ENCODE results near the gene ITPR2. TPM values are rescaled to one million over a fixed set of nuclear protein-coding genes. Genes with fewer than 3 reads are reported as not detected.

ITPR2 gene
- total and polyA plus RNA-seq, 2 of the 13 experiments (the other 11 are each of a cell fraction or from before 2014, with no cell fraction given), result 31.9 to 81.9 TPM

DNA sequence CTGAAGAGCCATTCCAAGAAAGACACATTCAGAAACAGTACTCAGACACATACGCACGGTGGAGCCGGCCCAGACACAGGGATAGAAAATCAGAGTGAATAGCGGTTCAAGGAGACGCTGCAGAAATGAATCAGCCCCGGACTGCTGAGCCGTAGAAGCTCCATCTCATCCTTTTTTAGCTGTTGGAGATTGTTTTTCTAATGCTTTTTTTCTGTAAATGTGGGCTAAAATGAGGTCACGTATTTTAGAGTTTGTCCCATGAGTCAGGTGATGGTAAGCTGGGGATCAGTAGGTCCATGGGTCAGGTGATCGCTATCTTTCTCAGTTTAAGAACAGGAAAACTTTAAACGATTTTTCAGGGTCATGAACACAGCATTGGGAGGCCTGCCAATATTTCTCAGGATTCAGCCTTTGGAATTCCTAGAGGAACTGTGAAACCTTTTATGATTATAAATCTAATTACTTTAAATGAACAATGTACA is 202.4 kb downstream of the ITPR2 start (continued):
- TF ChIP-seq, protein P1, sequence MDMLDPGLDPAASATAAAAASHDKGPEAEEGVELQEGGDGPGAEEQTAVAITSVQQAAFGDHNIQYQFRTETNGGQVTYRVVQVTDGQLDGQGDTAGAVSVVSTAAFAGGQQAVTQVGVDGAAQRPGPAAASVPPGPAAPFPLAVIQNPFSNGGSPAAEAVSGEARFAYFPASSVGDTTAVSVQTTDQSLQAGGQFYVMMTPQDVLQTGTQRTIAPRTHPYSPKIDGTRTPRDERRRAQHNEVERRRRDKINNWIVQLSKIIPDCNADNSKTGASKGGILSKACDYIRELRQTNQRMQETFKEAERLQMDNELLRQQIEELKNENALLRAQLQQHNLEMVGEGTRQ (IDR thresholded peaks at IDR 0.05; ENCODE audit: low read depth, low read length), result peak; percentile 76
- TF ChIP-seq, protein P1 (CRISPR knock-in tag; IDR thresholded peaks at IDR 0.05; ENCODE audit: borderline replicate concordance), result peak; percentile 78; the same call in 1 of the 2 replicates
- TF ChIP-seq ZNF510 (CRISPR knock-in tag; IDR thresholded peaks at IDR 0.05; ENCODE audit: low read depth), result no peak
- TF ChIP-seq, protein P2, sequence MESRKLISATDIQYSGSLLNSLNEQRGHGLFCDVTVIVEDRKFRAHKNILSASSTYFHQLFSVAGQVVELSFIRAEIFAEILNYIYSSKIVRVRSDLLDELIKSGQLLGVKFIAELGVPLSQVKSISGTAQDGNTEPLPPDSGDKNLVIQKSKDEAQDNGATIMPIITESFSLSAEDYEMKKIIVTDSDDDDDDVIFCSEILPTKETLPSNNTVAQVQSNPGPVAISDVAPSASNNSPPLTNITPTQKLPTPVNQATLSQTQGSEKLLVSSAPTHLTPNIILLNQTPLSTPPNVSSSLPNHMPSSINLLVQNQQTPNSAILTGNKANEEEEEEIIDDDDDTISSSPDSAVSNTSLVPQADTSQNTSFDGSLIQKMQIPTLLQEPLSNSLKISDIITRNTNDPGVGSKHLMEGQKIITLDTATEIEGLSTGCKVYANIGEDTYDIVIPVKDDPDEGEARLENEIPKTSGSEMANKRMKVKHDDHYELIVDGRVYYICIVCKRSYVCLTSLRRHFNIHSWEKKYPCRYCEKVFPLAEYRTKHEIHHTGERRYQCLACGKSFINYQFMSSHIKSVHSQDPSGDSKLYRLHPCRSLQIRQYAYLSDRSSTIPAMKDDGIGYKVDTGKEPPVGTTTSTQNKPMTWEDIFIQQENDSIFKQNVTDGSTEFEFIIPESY (CRISPR knock-in tag; IDR thresholded peaks at IDR 0.05), result peak; percentile 22; the same call in 1 of the 2 replicates
- no peak for TF ChIP-seq SAFB2 (CRISPR knock-in tag; IDR thresholded peaks at IDR 0.05; ENCODE audit: borderline replicate concordance, low read depth)

DNA sequence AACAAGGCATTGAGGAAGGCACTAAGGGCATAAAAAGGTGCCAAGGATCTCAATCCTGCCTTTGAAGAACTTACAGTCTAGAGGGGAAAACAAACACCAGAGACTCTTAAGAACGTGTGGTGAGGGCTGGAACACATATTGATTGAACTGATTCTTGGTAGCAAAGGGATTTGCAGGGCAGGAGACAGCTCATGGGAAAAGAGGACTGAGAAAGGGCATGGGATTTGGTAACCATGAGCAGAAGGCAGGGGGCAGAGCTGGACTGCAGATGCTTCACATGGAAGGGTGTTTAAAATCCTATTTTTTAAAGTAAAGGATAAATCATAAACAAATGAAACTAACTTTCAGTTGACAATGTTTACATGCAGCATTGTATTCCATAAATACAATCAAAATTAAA is 203.1 kb downstream of the ITPR2 start:
- H3K4me3 ChIP-seq (replicated peaks in 1 of 3; ENCODE audit: insufficient read depth in 1 of 3, low read depth in 2 of 3, low read length in 3 of 3), result no peak overlapping the region
- no TSS peak for BruUV-seq (replicated peaks)
- H3K4me2 ChIP-seq (ENCODE audit: low read depth, low read length), result no peak overlapping the region
- TF ChIP-seq ZNF761 (CRISPR knock-in tag; conservative IDR thresholded peaks at IDR 0.05), result no peak
- TF ChIP-seq ZNF496 (CRISPR knock-in tag; IDR thresholded peaks at IDR 0.05; ENCODE audit: insufficient replicate concordance), result no peak
- TF ChIP-seq RAD21 (CRISPR knock-in tag; IDR thresholded peaks at IDR 0.05), result peak; percentile 42; the same call in 1 of the 2 replicates
- no peak for TF ChIP-seq FOSL1 (CRISPR knock-in tag; IDR thresholded peaks at IDR 0.05; ENCODE audit: borderline replicate concordance)
- peak; percentile 34; the same call in 1 of the 2 replicates for TF ChIP-seq SMC3 (IDR thresholded peaks at IDR 0.05; ENCODE audit: low read length)
- TF ChIP-seq RBFOX2 (IDR thresholded peaks at IDR 0.05; ENCODE audit: low read depth, low read length), result no peak
- TF ChIP-seq, protein P3, sequence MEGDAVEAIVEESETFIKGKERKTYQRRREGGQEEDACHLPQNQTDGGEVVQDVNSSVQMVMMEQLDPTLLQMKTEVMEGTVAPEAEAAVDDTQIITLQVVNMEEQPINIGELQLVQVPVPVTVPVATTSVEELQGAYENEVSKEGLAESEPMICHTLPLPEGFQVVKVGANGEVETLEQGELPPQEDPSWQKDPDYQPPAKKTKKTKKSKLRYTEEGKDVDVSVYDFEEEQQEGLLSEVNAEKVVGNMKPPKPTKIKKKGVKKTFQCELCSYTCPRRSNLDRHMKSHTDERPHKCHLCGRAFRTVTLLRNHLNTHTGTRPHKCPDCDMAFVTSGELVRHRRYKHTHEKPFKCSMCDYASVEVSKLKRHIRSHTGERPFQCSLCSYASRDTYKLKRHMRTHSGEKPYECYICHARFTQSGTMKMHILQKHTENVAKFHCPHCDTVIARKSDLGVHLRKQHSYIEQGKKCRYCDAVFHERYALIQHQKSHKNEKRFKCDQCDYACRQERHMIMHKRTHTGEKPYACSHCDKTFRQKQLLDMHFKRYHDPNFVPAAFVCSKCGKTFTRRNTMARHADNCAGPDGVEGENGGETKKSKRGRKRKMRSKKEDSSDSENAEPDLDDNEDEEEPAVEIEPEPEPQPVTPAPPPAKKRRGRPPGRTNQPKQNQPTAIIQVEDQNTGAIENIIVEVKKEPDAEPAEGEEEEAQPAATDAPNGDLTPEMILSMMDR (CRISPR knock-in tag; IDR thresholded peaks at IDR 0.05), result 0 out of 2 replicates have a peak, but pooled peaks have one; percentile 15
- TF ChIP-seq STAG1 (CRISPR knock-in tag; IDR thresholded peaks at IDR 0.05), result peak; percentile 53
- TF ChIP-seq, protein P4, sequence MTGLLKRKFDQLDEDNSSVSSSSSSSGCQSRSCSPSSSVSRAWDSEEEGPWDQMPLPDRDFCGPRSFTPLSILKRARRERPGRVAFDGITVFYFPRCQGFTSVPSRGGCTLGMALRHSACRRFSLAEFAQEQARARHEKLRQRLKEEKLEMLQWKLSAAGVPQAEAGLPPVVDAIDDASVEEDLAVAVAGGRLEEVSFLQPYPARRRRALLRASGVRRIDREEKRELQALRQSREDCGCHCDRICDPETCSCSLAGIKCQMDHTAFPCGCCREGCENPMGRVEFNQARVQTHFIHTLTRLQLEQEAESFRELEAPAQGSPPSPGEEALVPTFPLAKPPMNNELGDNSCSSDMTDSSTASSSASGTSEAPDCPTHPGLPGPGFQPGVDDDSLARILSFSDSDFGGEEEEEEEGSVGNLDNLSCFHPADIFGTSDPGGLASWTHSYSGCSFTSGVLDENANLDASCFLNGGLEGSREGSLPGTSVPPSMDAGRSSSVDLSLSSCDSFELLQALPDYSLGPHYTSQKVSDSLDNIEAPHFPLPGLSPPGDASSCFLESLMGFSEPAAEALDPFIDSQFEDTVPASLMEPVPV (CRISPR knock-in tag; IDR thresholded peaks at IDR 0.05), result no peak
- WGBS (ENCODE audit: low lambda C conversion rate), result 73% methylated on average over 1 of the region's 1 CpG
- no peak for DNase-seq (ENCODE audit: low spot score)
- H2AFZ ChIP-seq (ENCODE audit: low read length), result no peak overlapping the region
- H3K9me3 ChIP-seq (ENCODE audit: low read length), result no peaks in the 10 kb centered on the region
- FAIRE-seq, result no peak
- H3K9ac ChIP-seq (ENCODE audit: insufficient read depth, low read depth, low read length), result no peak overlapping the region
- no peaks in the 10 kb centered on the region for H4K20me1 ChIP-seq (ENCODE audit: insufficient read depth, low read length)
- H3K27ac ChIP-seq (ENCODE audit: extremely low read length, insufficient read depth, low read length), result peak overlapping the region; percentile 64
- H3K4me1 ChIP-seq (ENCODE audit: insufficient read depth, low read length), result peaks cover 66% of the 10 kb centered on the region
- peak; percentile 15; the same call in 1 of the 3 replicates for ATAC-seq
- POLR2A ChIA-PET, result interaction anchor here (0.7 kb wide), 1 partner anchor 11 kb away, joined by 3 read pairs; no protein-coding TSS in a partner anchor
- in situ Hi-C loops (cut with HindIII; ENCODE audit: extremely low pct_ligation_motif_present, low pct_unique_long_range_greater_than_20kb), result no loop called here
- intact Hi-C loops (cut with micrococcal nuclease; ENCODE audit: unreplicated experiment), result no loop called here
- H3K36me3 ChIP-seq (replicated peaks in 1 of 2; ENCODE audit: control insufficient read depth in 1 of 2, insufficient read depth in 2 of 2, low read length in 2 of 2), result peaks cover 21 to 51% of the 10 kb centered on the region in 2 experiments
- H3K79me2 ChIP-seq (ENCODE audit: insufficient read depth, low read length), result no peaks in the 10 kb centered on the region
- CTCF ChIA-PET (ENCODE audit: low intra/inter-chr PET ratio, low total read pairs), result interaction anchor here (1.2 kb wide), 1 partner anchor 22 kb away, joined by 4 read pairs; no protein-coding TSS in a partner anchor
- H3K27me3 ChIP-seq (ENCODE audit: control insufficient read depth in 1 of 2, insufficient read depth in 2 of 2, low read length in 2 of 2), result no peaks in the 10 kb centered on the region
